H1 (cell line): ENCODE measurements around the gene IL1RL1. TPM values are rescaled to one million over a fixed set of nuclear protein-coding genes. Genes with fewer than 3 reads are reported as not detected.

Source experiments
- CTCF ChIA-PET: fragments of 300-600 bp; sonication (Branson Sonifier 250); formaldehyde crosslinking; loops from one replicate; lab custom pipeline; 2021; ENCODE audit not compliant: partially characterized antibody; lab: Charles Lee
- POLR2A ChIA-PET: fragments of 300-600 bp; sonication (Branson Sonifier 250); formaldehyde crosslinking; loops from one replicate; lab custom pipeline; 2021; ENCODE audit warnings: inconsistent platforms; ENCODE audit not compliant: partially characterized antibody; lab: Charles Lee
- DNase-seq, 2 experiments: peaks; one replicate each; pipeline versions ENCODE4 v3.0.0 to v3.0.0-alpha.2; 2010 to 2022; ENCODE audit warnings: low spot score in 2 of 2, low read depth in 1 of 2, mixed read lengths in 1 of 2
- FAIRE-seq: peaks from 2 replicates; lab custom pipeline; 2011; peaks lifted over from hg19 to GRCh38; lab: Jason Lieb, UNC
- H2AFZ ChIP-seq: 2 replicates; pipeline ENCODE4 v1.8.1; 2012; ENCODE audit warnings: low read length, inconsistent platforms
- H2AK5ac ChIP-seq: 2 replicates; pipeline ENCODE4 v1.6.1; 2013; ENCODE audit warnings: low read depth, low read length
- H2BK120ac ChIP-seq: replicated peaks from 2 replicates; pipeline ENCODE3; 2013; ENCODE audit warnings: low read depth, low read length, inconsistent platforms
- H2BK12ac ChIP-seq: 2 replicates; pipeline ENCODE4 v1.6.1; 2013; ENCODE audit warnings: low read depth, low read length
- H2BK15ac ChIP-seq: 2 replicates; pipeline ENCODE4 v1.6.1; 2013; ENCODE audit warnings: low read length
- H2BK20ac ChIP-seq: 2 replicates; pipeline ENCODE4 v1.6.1; 2013; ENCODE audit warnings: low read length
- H2BK5ac ChIP-seq: 2 replicates; pipeline ENCODE4 v1.6.1; 2013; ENCODE audit warnings: low read depth, low read length
- H3K14ac ChIP-seq: 2 replicates; pipeline ENCODE4 v1.6.1; 2013; ENCODE audit warnings: inconsistent platforms; ENCODE audit not compliant: insufficient read length
- H3K18ac ChIP-seq: 2 replicates; pipeline ENCODE4 v1.6.1; 2013; ENCODE audit warnings: low read length; ENCODE audit errors: extremely low read depth
- H3K23ac ChIP-seq: 2 replicates; pipeline ENCODE4 v1.6.1; 2013; ENCODE audit warnings: inconsistent platforms; ENCODE audit not compliant: insufficient read length
- H3K23me2 ChIP-seq: 2 replicates; pipeline ENCODE4 v1.6.1; 2013; ENCODE audit warnings: low read depth, low read length
- H3K27ac ChIP-seq: 2 replicates; pipeline ENCODE4 v1.6.1; 2011; ENCODE audit warnings: low read depth, low read length, inconsistent platforms
- H3K27me3 ChIP-seq, 4 experiments: replicated peaks in 1 of 4; 1 replicate in 1 of 4; 2 replicates in 3 of 4; pipeline versions ENCODE4 v1.6.1 to v1.8.1; 2011 to 2013; ENCODE audit warnings: low read length in 3 of 4, mild to moderate bottlenecking in 3 of 4, inconsistent platforms in 2 of 4, mixed read lengths in 2 of 4, moderate library complexity in 1 of 4; ENCODE audit not compliant: control insufficient read depth in 3 of 4, insufficient read depth in 3 of 4; ENCODE audit errors: extremely low read depth in 1 of 4
- H3K36me3 ChIP-seq, 4 experiments: 2 replicates each; pipeline versions ENCODE4 v1.6.1 to v1.8.1; 2011 to 2013; ENCODE audit warnings: mild to moderate bottlenecking in 4 of 4, low read length in 3 of 4, moderate library complexity in 2 of 4, control low read depth in 1 of 4, inconsistent platforms in 1 of 4; ENCODE audit not compliant: insufficient read depth in 4 of 4, control insufficient read depth in 2 of 4
- H3K4ac ChIP-seq: replicated peaks from 2 replicates; pipeline ENCODE3; 2013; ENCODE audit warnings: low read length, low read depth, mixed read lengths, inconsistent platforms; ENCODE audit not compliant: insufficient read length
- H3K4me1 ChIP-seq, 4 experiments: replicated peaks in 1 of 4; 1 replicate in 1 of 4; 2 replicates in 3 of 4; pipeline versions ENCODE4 v1.6.1 to v1.8.1; 2011 to 2013; ENCODE audit warnings: low read length in 3 of 4, inconsistent platforms in 2 of 4, mixed read lengths in 1 of 4; ENCODE audit not compliant: insufficient read depth in 4 of 4, control insufficient read depth in 3 of 4
- H3K4me2 ChIP-seq, 2 experiments: 2 replicates each; pipeline versions ENCODE4 v1.6.1 to v1.8.1; 2011 to 2013; ENCODE audit warnings: low read depth in 2 of 2, low read length in 2 of 2, control low read depth in 1 of 2, inconsistent platforms in 1 of 2, mild to moderate bottlenecking in 1 of 2; ENCODE audit not compliant: insufficient read depth in 1 of 2
- H3K4me3 ChIP-seq, 4 experiments: fragments of 200-600, 300-600 bp in 1 of 4; sonication (generic), shearing (Covaris generic), sonication (Bioruptor Twin) in 1 of 4; 2 replicates each; pipeline versions ENCODE4 v1.5.1 to v1.8.1; 2011 to 2016; ENCODE audit warnings: low read length in 4 of 4, low read depth in 3 of 4, control low read depth in 2 of 4, inconsistent platforms in 2 of 4, mild to moderate bottlenecking in 2 of 4, mixed read lengths in 1 of 4, moderate library complexity in 1 of 4; ENCODE audit not compliant: insufficient read depth in 2 of 4; ENCODE audit errors: extremely low read depth in 1 of 4
- H3K56ac ChIP-seq: replicated peaks from 2 replicates; pipeline ENCODE3; 2013; ENCODE audit warnings: low read depth, mild to moderate bottlenecking, mixed read lengths, low read length, inconsistent platforms; ENCODE audit not compliant: insufficient read length
- H3K79me1 ChIP-seq: 2 replicates; pipeline ENCODE4 v1.6.1; 2013; ENCODE audit warnings: low read depth, low read length, control low read depth
- H3K79me2 ChIP-seq, 2 experiments: 2 replicates each; pipeline versions ENCODE4 v1.6.1 to v1.8.1; 2012 to 2013; ENCODE audit warnings: low read length in 2 of 2, mild to moderate bottlenecking in 2 of 2, inconsistent platforms in 1 of 2; ENCODE audit not compliant: insufficient read depth in 2 of 2, control insufficient read depth in 1 of 2
- H3K9ac ChIP-seq, 4 experiments: replicated peaks in 1 of 4; 1 replicate in 1 of 4; 2 replicates in 3 of 4; pipeline versions ENCODE4 v1.6.1 to v1.8.1; 2011 to 2013; ENCODE audit warnings: low read depth in 3 of 4, low read length in 3 of 4, control low read depth in 2 of 4, mild to moderate bottlenecking in 2 of 4, moderate library complexity in 2 of 4, inconsistent platforms in 1 of 4; ENCODE audit errors: extremely low read depth in 1 of 4
- H3K9me3 ChIP-seq, 2 experiments: 2 replicates each; pipeline versions ENCODE4 v1.6.1 to v1.8.1; 2012 to 2013; ENCODE audit warnings: mild to moderate bottlenecking in 2 of 2, moderate library complexity in 2 of 2, control low read depth in 1 of 2, inconsistent platforms in 1 of 2, low read depth in 1 of 2, low read length in 1 of 2, mixed read lengths in 1 of 2; ENCODE audit not compliant: insufficient read depth in 2 of 2
- H4K20me1 ChIP-seq, 2 experiments: replicated peaks in 1 of 2; 2 replicates each; pipeline versions ENCODE3 to v1.8.1; 2011 to 2013; ENCODE audit warnings: inconsistent platforms in 2 of 2, low read length in 2 of 2, mild to moderate bottlenecking in 1 of 2; ENCODE audit not compliant: insufficient read depth in 2 of 2, control insufficient read depth in 1 of 2
- H4K5ac ChIP-seq: 2 replicates; pipeline ENCODE4 v1.6.1; 2013; ENCODE audit warnings: low read length, low read depth, mixed read lengths, inconsistent platforms; ENCODE audit not compliant: insufficient read length
- H4K8ac ChIP-seq: 2 replicates; pipeline ENCODE4 v1.8.0; 2013; ENCODE audit warnings: mild to moderate bottlenecking, moderate library complexity, low read length, inconsistent platforms; ENCODE audit not compliant: insufficient read depth; ENCODE audit errors: extremely low read depth
- H4K91ac ChIP-seq: replicated peaks from 2 replicates; pipeline ENCODE3; 2013; ENCODE audit warnings: low read length, mixed read lengths, inconsistent platforms; ENCODE audit not compliant: insufficient read length
- CHD1 ChIP-seq: IDR thresholded peaks from 2 replicates; pipeline ENCODE4 v1.6.1; 2012; ENCODE audit warnings: low read depth, low read length, improper control_type of control experiment
- CREB1 ChIP-seq: IDR thresholded peaks from 2 replicates; pipeline ENCODE4 v1.6.1; 2012; ENCODE audit warnings: inconsistent platforms
- SRF ChIP-seq: IDR thresholded peaks from 2 replicates; pipeline ENCODE4 v1.6.1; 2011; ENCODE audit warnings: mild to moderate bottlenecking, low read depth, low read length, moderate library complexity
- TAF1 ChIP-seq: IDR thresholded peaks from 2 replicates; pipeline ENCODE4 v1.6.1; 2011; ENCODE audit warnings: mild to moderate bottlenecking, low read depth, low read length
- TAF7 ChIP-seq: optimal IDR thresholded peaks from 2 replicates; pipeline ENCODE3; 2011; ENCODE audit warnings: low read depth, mild to moderate bottlenecking, inconsistent platforms, low read length, moderate library complexity, borderline replicate concordance
- WGBS, 2 experiments: shearing (Covaris generic) in 1 of 2; methylation state at CpG; one replicate each; pipeline versions ENCODE4 v1.1.6 to v1.1.7; 2013 to 2015; ENCODE audit warnings: low lambda C conversion rate in 2 of 2, mixed read lengths in 2 of 2, inconsistent platforms in 1 of 2, low coverage in 1 of 2, missing lambda C conversion rate in 1 of 2; ENCODE audit not compliant: insufficient replicate concordance in 2 of 2, insufficient coverage in 1 of 2, insufficient read length in 1 of 2; ENCODE audit errors: extremely low coverage in 1 of 2, missing lambda C conversion rate in 1 of 2; 5-methylcytosine and 5-hydroxymethylcytosine counted together
- polyA plus RNA-seq, 7 experiments: library from polyadenylated mRNA; depleted of rRNA in 3 of 7; stranded (reverse) in 5 of 7; unstranded in 2 of 7; fragments of >200 nt in 5 of 7; fragments of 200-250 nt in 2 of 7; gene quantifications; 1 replicate in 5 of 7; 2 replicates in 1 of 7; 4 replicates in 1 of 7; pipeline versions ENCODE4 v1.2.1 to v1.2.3, GENCODE V29; 2011 to 2013; ENCODE audit warnings: missing spikeins in 2 of 7, mixed read lengths in 2 of 7
- total RNA-seq: library from RNA; stranded (reverse); fragmentation: NEBNext Ultra II Directional; extraction: Animal tissue kit (Norgen Biotek cat#: 25700); gene quantifications from 2 replicates; pipeline ENCODE4 v1.2.1, GENCODE V29; 2021

Gene IL1RL1
- total and polyA plus RNA-seq, 2 of the 8 experiments (the other 6 are each of a cell fraction or from before 2014, with no cell fraction given), result not detected

DNA sequence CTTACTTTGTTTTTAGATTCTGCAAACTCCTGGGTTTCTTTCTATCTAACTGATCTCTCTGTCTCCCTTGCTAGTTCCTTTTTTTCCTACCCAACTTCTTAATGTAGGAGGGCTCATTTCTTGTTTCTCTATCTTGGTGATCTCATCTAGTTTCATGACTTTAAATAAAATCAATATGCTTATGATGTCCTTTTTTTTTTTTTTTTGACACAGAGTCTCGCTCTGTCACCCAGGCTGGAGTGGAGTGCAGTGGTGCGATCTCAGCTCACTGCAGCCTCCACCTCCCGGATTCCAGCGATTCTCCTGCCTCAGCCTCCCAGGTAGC is 42.2 kb upstream of the IL1RL1 start:
- H3K27ac ChIP-seq, result no peak overlapping the region
- ChIA-PET CTCF (interaction anchor here (1.0 kb wide), 1 partner anchor 373 kb away, joined by 3 read pairs; no protein-coding TSS in a partner anchor), POLR2A (no interaction called here)
- H4K5ac ChIP-seq, result no peak overlapping the region
- no peak overlapping the region for H3K4me3 ChIP-seq
- FAIRE-seq (no peak), DNase-seq (no peak)
- no peak overlapping the region for H2BK5ac ChIP-seq
- no peak overlapping the region for H3K56ac ChIP-seq
- no peak overlapping the region for H2BK12ac ChIP-seq
- no peak overlapping the region for H3K18ac ChIP-seq
- no peaks in the 10 kb centered on the region for H3K27me3 ChIP-seq
- no peak overlapping the region for H4K91ac ChIP-seq
- H2BK20ac ChIP-seq, result no peak overlapping the region
- no peaks in the 10 kb centered on the region for H4K20me1 ChIP-seq
- no peak overlapping the region for H3K23ac ChIP-seq
- H4K8ac ChIP-seq, result no peak overlapping the region
- H3K79me1 ChIP-seq, result no peaks in the 10 kb centered on the region
- peaks cover 3% of the 10 kb centered on the region; the same call in 1 of the 2 replicates for H3K23me2 ChIP-seq
- no peaks in the 10 kb centered on the region for H3K79me2 ChIP-seq
- H3K36me3 ChIP-seq, result no peaks in the 10 kb centered on the region
- H3K4me2 ChIP-seq, result no peak overlapping the region
- no peak overlapping the region for H2BK15ac ChIP-seq
- H2BK120ac ChIP-seq, result no peak overlapping the region
- no peak overlapping the region for H3K9ac ChIP-seq
- no peak overlapping the region for H3K4ac ChIP-seq
- H2AK5ac ChIP-seq, result no peak overlapping the region
- no peak overlapping the region for H2AFZ ChIP-seq
- WGBS, 2 experiments, result 100% methylated on average over 2 of the region's 4 CpGs; no CpG with 5 or more reads in 1 of the 2 experiments
- H3K14ac ChIP-seq, result no peak overlapping the region
- H3K9me3 ChIP-seq, result no peaks in the 10 kb centered on the region
- no peaks in the 10 kb centered on the region; a peak in 1 of 7 replicates for H3K4me1 ChIP-seq
- no peak for TF ChIP-seq TAF7
- no peak for TF ChIP-seq CREB1
- no peak for TF ChIP-seq SRF
- no peak for TF ChIP-seq CHD1
- TF ChIP-seq TAF1, result no peak
